ENCODE results near the gene TMEM60. TPM values are rescaled to one million over a fixed set of nuclear protein-coding genes. Genes with fewer than 3 reads are reported as not detected.
"Not testable (repeated sequence)": the region's sequence is repeated elsewhere in the genome, so short reads cannot be mapped to it uniquely, and the experiment has no call there.

Gene TMEM60
- 10 to 100 TPM in 1 of 2 donors, 1 to 10 TPM in 1; 7.6 to 11.3 TPM for total RNA-seq
- long read RNA-seq, partial matches to known transcripts: 0 of 1 reads
- long read RNA-seq, other reads (novel, unspliced or antisense): 1 of 1 reads

- ATAC-seq: peak; percentile 97
- DNase-seq: peak; percentile 98
- intact Hi-C loops (cut with DNase I): no loop called here
These were observed at the start of gene TMEM60, which contains the start of gene PHTF2 for GRCh38 chr7:77798394-77799077. Gene TMEM60, minus strand, starts transcription at chr7:77798434. Its CDS starts 4,061 bp downstream, at chr7:77794373. Gene PHTF2, plus strand, starts transcription at chr7:77798773.

GRCh38 chr7:77846317-77847092 is 48.3 kb upstream of the TMEM60 start:
- intact Hi-C loops (cut with DNase I): no loop called here
- ATAC-seq: no peak

GRCh38 chr7:77843194-77843593 is 45.0 kb upstream of the TMEM60 start:
- intact Hi-C loops (cut with DNase I): no loop called here
- no peak for DNase-seq
- no peak for ATAC-seq

More at GRCh38 chr7:77846317-77847092, 48.3 kb upstream of the TMEM60 start:
- DNase-seq: no peak

- intact Hi-C loops (cut with DNase I): no loop called here
- ATAC-seq: no peak
These were observed 41.7 kb upstream of the TMEM60 start for GRCh38 chr7:77839919-77840318.

GRCh38 chr7:77838929-77839491 is 40.8 kb upstream of the TMEM60 start:
- no peak for ATAC-seq
- no peak for DNase-seq
- intact Hi-C loops (cut with DNase I): no loop called here

More at GRCh38 chr7:77839919-77840318, 41.7 kb upstream of the TMEM60 start:
- DNase-seq: no peak

GRCh38 chr7:77837966-77838365 is 39.7 kb upstream of the TMEM60 start:
- no peak for ATAC-seq
- no peak for DNase-seq
- intact Hi-C loops (cut with DNase I): no loop called here

- DNase-seq (no peak), ATAC-seq (no peak)
- intact Hi-C loops (cut with DNase I): no loop called here
These were observed 39.0 kb upstream of the TMEM60 start for GRCh38 chr7:77837275-77837674.

GRCh38 chr7:77836425-77836824 is 38.2 kb upstream of the TMEM60 start:
- DNase-seq; ATAC-seq; intact Hi-C loops (cut with DNase I): not testable (repeated sequence)

- intact Hi-C loops (cut with DNase I): no loop called here
- DNase-seq (no peak), ATAC-seq (no peak)
These were observed 34.9 kb upstream of the TMEM60 start for GRCh38 chr7:77833136-77833535.

- DNase-seq: no peak
- intact Hi-C loops (cut with DNase I): no loop called here
- no peak for ATAC-seq
These were observed 33.7 kb upstream of the TMEM60 start for GRCh38 chr7:77831953-77832352.

- ATAC-seq: no peak
- intact Hi-C loops (cut with DNase I): no loop called here
These were observed 33.2 kb upstream of the TMEM60 start for GRCh38 chr7:77831481-77831880.

GRCh38 chr7:77830649-77831355 is 32.6 kb upstream of the TMEM60 start:
- intact Hi-C loops (cut with DNase I): no loop called here
- DNase-seq: no peak
- ATAC-seq: no peak

More at GRCh38 chr7:77831481-77831880, 33.2 kb upstream of the TMEM60 start:
- no peak for DNase-seq

- ATAC-seq (no peak), DNase-seq (no peak)
- intact Hi-C loops (cut with DNase I): no loop called here
These were observed 29.8 kb upstream of the TMEM60 start for GRCh38 chr7:77827999-77828398.

GRCh38 chr7:77826300-77826699 is 28.1 kb upstream of the TMEM60 start:
- intact Hi-C loops (cut with DNase I): no loop called here
- no peak for DNase-seq
- no peak for ATAC-seq

- no peak for DNase-seq
- intact Hi-C loops (cut with DNase I): no loop called here
- no peak for ATAC-seq
These were observed 26.9 kb upstream of the TMEM60 start for GRCh38 chr7:77825131-77825530.

- intact Hi-C loops (cut with DNase I): no loop called here
These were observed 26.4 kb upstream of the TMEM60 start for GRCh38 chr7:77824636-77825035.

GRCh38 chr7:77823787-77824186 is 25.6 kb upstream of the TMEM60 start:
- intact Hi-C loops (cut with DNase I): no loop called here
- ATAC-seq (no peak), DNase-seq (no peak)

More at GRCh38 chr7:77824636-77825035, 26.4 kb upstream of the TMEM60 start:
- ATAC-seq: no peak
- DNase-seq: no peak

GRCh38 chr7:77822269-77822668 is 24.0 kb upstream of the TMEM60 start:
- intact Hi-C loops (cut with DNase I): no loop called here
- no peak for ATAC-seq
- no peak for DNase-seq

- intact Hi-C loops (cut with DNase I): no loop called here
- no peak for DNase-seq
- ATAC-seq: no peak
These were observed 22.7 kb upstream of the TMEM60 start for GRCh38 chr7:77820967-77821366.

All from left cardiac atrium (tissue), 4 donors.